Measurements from ENCODE around the gene ZC3H13.
"Not testable (repeated sequence)": the region's sequence is repeated elsewhere in the genome, so short reads cannot be mapped to it uniquely, and the experiment has no call there.

The ZC3H13 gene

DNA sequence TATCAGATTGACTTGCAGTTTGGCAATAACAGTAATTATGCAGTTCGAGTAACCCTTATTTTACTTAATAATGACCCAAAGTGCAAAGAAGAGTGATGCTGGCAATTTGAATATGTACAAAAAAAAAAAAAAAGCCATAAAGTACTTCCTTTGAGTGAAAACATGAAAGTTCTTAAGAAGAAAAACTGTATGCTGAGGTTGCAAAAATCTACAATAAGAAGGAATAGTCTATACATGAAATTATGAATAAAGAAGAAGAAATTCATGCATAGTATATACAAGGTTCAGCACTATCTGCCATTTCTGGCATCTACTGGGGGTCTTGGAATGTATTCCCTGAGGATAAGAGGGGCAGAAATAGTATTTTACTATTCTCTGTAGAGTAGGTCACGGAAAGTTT is 55.9 kb downstream of the ZC3H13 start:
- Histone ChIP-seq H3K4me1 (ENCODE audit: control insufficient read depth, low read depth, low read length) (no peaks in the 10 kb centered on the region), H2BK5ac (ENCODE audit: low read length) (no peak overlapping the region), H3K27ac (ENCODE audit: low read depth, low read length) (no peak overlapping the region), H2BK15ac (replicated peaks; ENCODE audit: low read depth) (no peak overlapping the region), H3K4ac (ENCODE audit: low read depth, low read length) (no peak overlapping the region), H3K4me3 (ENCODE audit: low read length) (no peak overlapping the region), H2BK120ac (ENCODE audit: low read depth, low read length) (no peak overlapping the region), H2AK5ac (ENCODE audit: low read length) (no peak overlapping the region), H4K5ac (ENCODE audit: low read length) (no peak overlapping the region), H3K9ac (ENCODE audit: low read length) (no peak overlapping the region), H3K79me1 (ENCODE audit: low read length) (no peaks in the 10 kb centered on the region), H3K79me2 (ENCODE audit: control insufficient read depth, insufficient read depth, low read length) (no peaks in the 10 kb centered on the region), H3K4me2 (ENCODE audit: low read length) (no peak overlapping the region), H3K18ac (ENCODE audit: low read length) (no peak overlapping the region), H3K56ac (ENCODE audit: low read length) (no peak overlapping the region), H3K36me3 (ENCODE audit: control insufficient read depth, insufficient read depth, low read length) (no peaks in the 10 kb centered on the region), H3K23ac (ENCODE audit: low read length) (no peak overlapping the region), H4K8ac (ENCODE audit: low read depth, low read length) (no peak overlapping the region), H3K27me3 (ENCODE audit: insufficient read depth, low read length, poor library complexity) (no peaks in the 10 kb centered on the region)
- DNase-seq: no peak
- WGBS (ENCODE audit: extremely low coverage, insufficient coverage, low lambda C conversion rate): no CpG with 5 or more reads among the region's 2 CpGs

DNA sequence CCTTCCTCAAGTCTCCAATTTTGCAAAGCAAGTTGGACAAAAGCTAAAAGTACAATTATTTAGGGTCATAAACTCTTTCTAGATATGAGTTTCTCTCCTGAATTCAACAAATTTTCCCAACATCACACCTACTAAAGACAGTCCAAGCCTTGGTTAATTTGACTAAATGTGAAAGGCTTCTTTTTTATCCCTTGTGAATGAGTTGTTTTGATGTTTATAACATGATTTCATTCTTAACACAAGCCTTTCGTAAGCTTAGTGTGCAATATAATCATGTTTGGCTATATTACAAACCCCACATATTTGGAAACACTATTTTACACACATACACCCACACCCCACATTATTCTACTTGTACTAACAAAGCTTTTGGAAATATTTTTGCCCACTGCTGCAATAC is 57.3 kb downstream of the ZC3H13 start:
- H2BK120ac ChIP-seq (ENCODE audit: low read depth, low read length): no peak overlapping the region
- WGBS (ENCODE audit: extremely low coverage, insufficient coverage, low lambda C conversion rate): no CpG with 5 or more reads among the region's 1 CpG
- DNase-seq: no peak
- no peaks in the 10 kb centered on the region for H3K27me3 ChIP-seq (ENCODE audit: insufficient read depth, low read length, poor library complexity)
- no peak overlapping the region for H4K8ac ChIP-seq (ENCODE audit: low read depth, low read length)
- no peak overlapping the region for H3K56ac ChIP-seq (ENCODE audit: low read length)
- H3K23ac ChIP-seq (ENCODE audit: low read length): no peak overlapping the region
- H3K9ac ChIP-seq (ENCODE audit: low read length): no peak overlapping the region
- no peak overlapping the region for H2AK5ac ChIP-seq (ENCODE audit: low read length)
- no peak overlapping the region for H2BK15ac ChIP-seq (replicated peaks; ENCODE audit: low read depth)
- no peak overlapping the region for H3K18ac ChIP-seq (ENCODE audit: low read length)
- H3K4me1 ChIP-seq (ENCODE audit: control insufficient read depth, low read depth, low read length): no peaks in the 10 kb centered on the region
- H2BK5ac ChIP-seq (ENCODE audit: low read length): no peak overlapping the region
- no peak overlapping the region for H3K4me3 ChIP-seq (ENCODE audit: low read length)
- no peak overlapping the region for H3K4ac ChIP-seq (ENCODE audit: low read depth, low read length)
- no peaks in the 10 kb centered on the region for H3K79me1 ChIP-seq (ENCODE audit: low read length)
- no peaks in the 10 kb centered on the region for H3K79me2 ChIP-seq (ENCODE audit: control insufficient read depth, insufficient read depth, low read length)
- no peaks in the 10 kb centered on the region for H3K36me3 ChIP-seq (ENCODE audit: control insufficient read depth, insufficient read depth, low read length)
- no peak overlapping the region for H3K27ac ChIP-seq (ENCODE audit: low read depth, low read length)
- no peak overlapping the region for H4K5ac ChIP-seq (ENCODE audit: low read length)
- H3K4me2 ChIP-seq (ENCODE audit: low read length): no peak overlapping the region

DNA sequence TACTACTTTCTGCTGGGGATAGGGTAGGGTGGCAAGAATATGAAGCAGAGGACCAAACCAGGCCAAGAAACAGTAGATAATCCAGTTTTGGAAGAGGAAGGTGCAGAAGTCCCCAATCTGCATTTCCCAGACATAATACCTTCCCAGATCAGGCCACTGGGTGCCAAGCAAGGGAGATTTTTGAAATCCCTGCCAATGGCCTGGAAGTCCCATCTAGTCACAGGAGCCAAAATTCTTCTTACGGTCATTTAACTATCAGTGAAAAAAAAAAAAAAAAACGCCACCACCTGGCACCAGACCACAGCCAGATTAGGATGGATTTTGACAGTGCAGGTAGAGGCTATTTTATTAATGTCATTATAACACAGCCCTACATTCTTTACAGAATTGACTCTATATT is 57.8 kb downstream of the ZC3H13 start:
- no CpG with 5 or more reads among the region's 2 CpGs for WGBS (ENCODE audit: extremely low coverage, insufficient coverage, low lambda C conversion rate)

DNA sequence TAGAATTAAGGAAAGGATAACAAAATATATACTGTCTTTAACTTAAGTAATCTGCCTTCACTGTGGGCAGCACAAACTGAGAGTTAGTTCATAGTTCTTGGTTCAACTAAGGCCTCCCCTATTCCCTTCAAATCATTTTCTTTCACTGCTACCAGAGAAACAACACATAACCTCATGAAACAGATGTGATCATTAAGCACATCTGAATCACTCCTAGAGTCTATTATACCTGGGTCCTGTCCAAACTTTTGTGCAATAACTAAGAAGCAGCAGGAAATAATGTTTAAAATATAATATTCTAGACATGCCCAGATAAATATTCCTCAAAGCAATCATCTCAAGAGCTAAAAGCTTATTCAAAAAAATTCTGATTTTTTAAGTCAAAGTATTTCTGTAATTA is 62.9 kb downstream of the ZC3H13 start:
- Histone ChIP-seq H3K4me1 (ENCODE audit: control insufficient read depth, low read depth, low read length) (no peaks in the 10 kb centered on the region), H3K79me2 (ENCODE audit: control insufficient read depth, insufficient read depth, low read length) (no peaks in the 10 kb centered on the region), H3K27ac (ENCODE audit: low read depth, low read length) (no peak overlapping the region), H3K4me2 (ENCODE audit: low read length) (no peak overlapping the region), H2BK120ac (ENCODE audit: low read depth, low read length) (no peak overlapping the region), H3K23ac (ENCODE audit: low read length) (no peak overlapping the region), H4K5ac (ENCODE audit: low read length) (no peak overlapping the region), H3K56ac (ENCODE audit: low read length) (no peak overlapping the region), H2AK5ac (ENCODE audit: low read length) (no peak overlapping the region), H3K4ac (ENCODE audit: low read depth, low read length) (no peak overlapping the region), H3K9ac (ENCODE audit: low read length) (no peak overlapping the region), H2BK5ac (ENCODE audit: low read length) (no peak overlapping the region), H4K8ac (ENCODE audit: low read depth, low read length) (no peak overlapping the region), H3K4me3 (ENCODE audit: low read length) (no peak overlapping the region), H3K18ac (ENCODE audit: low read length) (no peak overlapping the region), H3K36me3 (ENCODE audit: control insufficient read depth, insufficient read depth, low read length) (peaks cover 8% of the 10 kb centered on the region), H2BK15ac (replicated peaks; ENCODE audit: low read depth) (no peak overlapping the region), H3K79me1 (ENCODE audit: low read length) (peaks cover 1% of the 10 kb centered on the region), H3K27me3 (ENCODE audit: insufficient read depth, low read length, poor library complexity) (no peaks in the 10 kb centered on the region)
- no peak for DNase-seq

More for the DNA sequence above, 57.8 kb downstream of the ZC3H13 start:
- DNase-seq: no peak
- Histone ChIP-seq H4K8ac (ENCODE audit: low read depth, low read length) (no peak overlapping the region), H3K56ac (ENCODE audit: low read length) (no peak overlapping the region), H4K5ac (ENCODE audit: low read length) (no peak overlapping the region), H3K36me3 (ENCODE audit: control insufficient read depth, insufficient read depth, low read length) (no peaks in the 10 kb centered on the region), H3K4me3 (ENCODE audit: low read length) (no peak overlapping the region), H3K79me2 (ENCODE audit: control insufficient read depth, insufficient read depth, low read length) (no peaks in the 10 kb centered on the region), H2BK15ac (replicated peaks; ENCODE audit: low read depth) (no peak overlapping the region), H2BK5ac (ENCODE audit: low read length) (no peak overlapping the region), H3K4me2 (ENCODE audit: low read length) (no peak overlapping the region), H3K4me1 (ENCODE audit: control insufficient read depth, low read depth, low read length) (no peaks in the 10 kb centered on the region), H3K4ac (ENCODE audit: low read depth, low read length) (no peak overlapping the region), H3K9ac (ENCODE audit: low read length) (no peak overlapping the region), H2AK5ac (ENCODE audit: low read length) (no peak overlapping the region), H3K23ac (ENCODE audit: low read length) (no peak overlapping the region), H3K18ac (ENCODE audit: low read length) (no peak overlapping the region), H2BK120ac (ENCODE audit: low read depth, low read length) (no peak overlapping the region), H3K79me1 (ENCODE audit: low read length) (no peaks in the 10 kb centered on the region), H3K27ac (ENCODE audit: low read depth, low read length) (no peak overlapping the region), H3K27me3 (ENCODE audit: insufficient read depth, low read length, poor library complexity) (no peaks in the 10 kb centered on the region)

DNA sequence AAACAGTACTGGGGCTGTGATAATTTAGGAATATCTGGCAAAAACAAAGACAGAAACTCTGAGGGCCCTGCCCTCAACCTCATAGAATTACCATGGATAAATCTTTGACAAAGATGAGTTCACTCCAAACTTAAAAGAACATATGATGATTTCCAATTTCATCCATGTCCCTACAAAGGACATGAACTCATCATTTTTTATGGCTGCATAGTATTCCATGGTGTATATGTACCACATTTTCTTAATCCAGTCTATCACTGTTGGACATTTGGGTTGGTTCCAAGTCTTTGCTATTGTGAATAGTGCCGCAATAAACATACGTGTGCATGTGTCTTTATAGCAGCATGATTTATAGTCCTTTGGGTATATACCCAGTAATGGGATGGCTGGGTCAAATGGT is 71.4 kb downstream of the ZC3H13 start:
- DNase-seq; H2BK120ac ChIP-seq (ENCODE audit: low read depth, low read length); H4K8ac ChIP-seq (ENCODE audit: low read depth, low read length); H3K27ac ChIP-seq (ENCODE audit: low read depth, low read length); H2BK15ac ChIP-seq (replicated peaks; ENCODE audit: low read depth); H4K5ac ChIP-seq (ENCODE audit: low read length); H3K27me3 ChIP-seq (ENCODE audit: insufficient read depth, low read length, poor library complexity); H3K4me2 ChIP-seq (ENCODE audit: low read length); H3K4ac ChIP-seq (ENCODE audit: low read depth, low read length); H3K79me2 ChIP-seq (ENCODE audit: control insufficient read depth, insufficient read depth, low read length); H3K36me3 ChIP-seq (ENCODE audit: control insufficient read depth, insufficient read depth, low read length); H3K18ac ChIP-seq (ENCODE audit: low read length); H2AK5ac ChIP-seq (ENCODE audit: low read length); H3K9ac ChIP-seq (ENCODE audit: low read length); H3K4me3 ChIP-seq (ENCODE audit: low read length); H3K79me1 ChIP-seq (ENCODE audit: low read length); H3K23ac ChIP-seq (ENCODE audit: low read length); H2BK5ac ChIP-seq (ENCODE audit: low read length); H3K56ac ChIP-seq (ENCODE audit: low read length); H3K4me1 ChIP-seq (ENCODE audit: control insufficient read depth, low read depth, low read length): not testable (repeated sequence)
- no CpG with 5 or more reads among the region's 2 CpGs for WGBS (ENCODE audit: extremely low coverage, insufficient coverage, low lambda C conversion rate)

DNA sequence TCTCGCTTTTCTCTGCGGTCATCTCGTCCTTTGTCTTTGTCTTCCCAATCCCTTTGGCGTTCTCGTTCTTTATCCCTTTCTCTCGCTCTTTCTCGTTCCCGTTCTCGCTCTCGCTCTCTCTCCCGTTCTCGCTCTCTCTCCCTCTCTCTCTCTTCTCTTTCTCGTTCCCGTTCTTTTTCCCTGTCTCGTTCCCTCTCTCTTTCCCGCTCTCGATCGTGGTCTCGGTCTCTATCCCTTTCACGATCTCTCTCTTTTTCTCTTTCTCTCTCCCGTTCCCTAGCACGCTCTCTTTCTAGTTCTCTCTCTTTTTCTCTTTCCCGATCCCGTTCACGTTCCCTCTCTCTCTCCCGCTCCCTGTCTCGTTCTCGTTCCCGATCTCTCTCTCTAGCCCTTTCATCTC is 77.2 kb downstream of the ZC3H13 start:
- H2BK5ac ChIP-seq (ENCODE audit: low read length): no peak overlapping the region
- no peaks in the 10 kb centered on the region for H3K79me2 ChIP-seq (ENCODE audit: control insufficient read depth, insufficient read depth, low read length)
- no peaks in the 10 kb centered on the region for H3K79me1 ChIP-seq (ENCODE audit: low read length)
- no peak overlapping the region for H2BK120ac ChIP-seq (ENCODE audit: low read depth, low read length)
- no peak overlapping the region for H3K4me2 ChIP-seq (ENCODE audit: low read length)
- 100% methylated on average over 26 of the region's 29 CpGs for WGBS (ENCODE audit: extremely low coverage, insufficient coverage, low lambda C conversion rate)
- no peaks in the 10 kb centered on the region for H3K4me1 ChIP-seq (ENCODE audit: control insufficient read depth, low read depth, low read length)
- H3K27ac ChIP-seq (ENCODE audit: low read depth, low read length): no peak overlapping the region
- no peak overlapping the region for H2BK15ac ChIP-seq (replicated peaks; ENCODE audit: low read depth)
- no peak overlapping the region for H3K4ac ChIP-seq (ENCODE audit: low read depth, low read length)
- H3K56ac ChIP-seq (ENCODE audit: low read length): no peak overlapping the region
- H3K27me3 ChIP-seq (ENCODE audit: insufficient read depth, low read length, poor library complexity): no peaks in the 10 kb centered on the region
- peaks cover 2% of the 10 kb centered on the region for H3K36me3 ChIP-seq (ENCODE audit: control insufficient read depth, insufficient read depth, low read length)
- H3K4me3 ChIP-seq (ENCODE audit: low read length): no peak overlapping the region
- no peak overlapping the region for H4K5ac ChIP-seq (ENCODE audit: low read length)
- H3K23ac ChIP-seq (ENCODE audit: low read length): no peak overlapping the region
- no peak for DNase-seq
- no peak overlapping the region for H3K9ac ChIP-seq (ENCODE audit: low read length)
- H2AK5ac ChIP-seq (ENCODE audit: low read length): no peak overlapping the region
- no peak overlapping the region for H3K18ac ChIP-seq (ENCODE audit: low read length)
- H4K8ac ChIP-seq (ENCODE audit: low read depth, low read length): no peak overlapping the region
